OCI-LY3 (cell line): ENCODE data around the gene HSPBP1.
"Not testable (repeated sequence)": the region's sequence is repeated elsewhere in the genome, so short reads cannot be mapped to it uniquely, and the experiment has no call there.

Experiments
- H2AFZ ChIP-seq: fragments of 200-600, 300-600 bp; shearing (Covaris generic); 2 replicates; pipeline ENCODE4 v1.6.0; 2014; ENCODE audit warnings: antibody characterized with exemption, low read depth, low read length
- H3K27ac ChIP-seq: fragments of 200-600, 300-600 bp; sonication (generic); 2 replicates; pipeline ENCODE4 v1.5.1; 2014; ENCODE audit warnings: mild to moderate bottlenecking, low read length, moderate library complexity, mixed read lengths
- H3K27me3 ChIP-seq: fragments of 200-600, 300-600 bp; sonication (generic); 2 replicates; pipeline ENCODE4 v1.6.1; 2014; ENCODE audit warnings: low read depth, low read length, mixed read lengths
- H3K36me3 ChIP-seq: fragments of 200-600, 300-600 bp; sonication (generic); replicated peaks from 2 replicates; pipeline ENCODE3; 2014; ENCODE audit warnings: low read depth, low read length, mixed read lengths
- H3K4me1 ChIP-seq: fragments of 300-600, 200-600 bp; sonication (generic); 2 replicates; pipeline ENCODE4 v1.6.1; 2014; ENCODE audit warnings: low read length, mixed read lengths
- H3K4me2 ChIP-seq: fragments of 200-600, 300-600 bp; sonication (generic); 2 replicates; pipeline ENCODE4 v1.6.1; 2014; ENCODE audit warnings: low read length, mixed read lengths
- H3K4me3 ChIP-seq: fragments of 300-600, 200-600 bp; sonication (generic); 2 replicates; pipeline ENCODE4 v1.5.1; 2014; ENCODE audit warnings: antibody characterized with exemption, mild to moderate bottlenecking, low read length, moderate library complexity
- H3K79me2 ChIP-seq: fragments of 300-600, 200-600 bp; shearing (Covaris generic); 2 replicates; pipeline ENCODE4 v1.6.1; 2014; ENCODE audit warnings: mild to moderate bottlenecking, low read length, mixed read lengths
- H3K9ac ChIP-seq: fragments of 300-600, 200-600 bp; shearing (Covaris generic); 2 replicates; pipeline ENCODE4 v1.6.0; 2014; ENCODE audit warnings: mild to moderate bottlenecking, low read length, moderate library complexity
- H3K9me3 ChIP-seq: fragments of 200-600, 300-600 bp; shearing (Covaris generic); 2 replicates; pipeline ENCODE4 v1.6.1; 2014; ENCODE audit warnings: low read length, mixed read lengths; ENCODE audit not compliant: insufficient read depth
- H4K20me1 ChIP-seq: fragments of 200-600, 300-600 bp; sonication (generic); 2 replicates; pipeline ENCODE4 v1.6.1; 2016; ENCODE audit warnings: low read length, mixed read lengths; ENCODE audit not compliant: insufficient read depth
- CTCF ChIP-seq: fragments of 200-600, 300-600 bp; sonication (generic); IDR thresholded peaks from 2 replicates; pipeline ENCODE4 v1.5.1; 2014; ENCODE audit warnings: antibody characterized with exemption, low read length, low read depth
- EZH2phosphoT487 ChIP-seq: fragments of 200-600 bp; shearing (Covaris generic); IDR thresholded peaks from 2 replicates; pipeline ENCODE4 v1.6.1; 2018; ENCODE audit warnings: antibody characterized with exemption, mixed run types, low read depth

HSPBP1 gene

GRCh38 chr19:55226273-55226672, 53.6 kb downstream of the HSPBP1 start:
- Histone ChIP-seq H3K9ac (no peak overlapping the region), H3K36me3 (peaks cover 69% of the 10 kb centered on the region), H3K27me3 (no peaks in the 10 kb centered on the region), H3K9me3 (no peaks in the 10 kb centered on the region), H3K27ac (no peak overlapping the region), H3K4me1 (no peaks in the 10 kb centered on the region), H4K20me1 (no peaks in the 10 kb centered on the region), H2AFZ (no peak overlapping the region), H3K4me3 (no peak overlapping the region), H3K4me2 (no peak overlapping the region), H3K79me2 (no peaks in the 10 kb centered on the region)
- no peak for TF ChIP-seq EZH2phosphoT487
- no peak for TF ChIP-seq CTCF

GRCh38 chr19:55225415-55225958, 54.4 kb downstream of the HSPBP1 start:
- Histone ChIP-seq H3K4me3 (no peak overlapping the region), H4K20me1 (no peaks in the 10 kb centered on the region), H3K4me1 (no peaks in the 10 kb centered on the region), H3K27ac (no peak overlapping the region), H3K9me3 (no peaks in the 10 kb centered on the region), H3K4me2 (no peak overlapping the region), H2AFZ (no peak overlapping the region), H3K79me2 (no peaks in the 10 kb centered on the region), H3K9ac (no peak overlapping the region), H3K27me3 (no peaks in the 10 kb centered on the region), H3K36me3 (peaks cover 71% of the 10 kb centered on the region)
- TF ChIP-seq EZH2phosphoT487 = no peak
- no peak for TF ChIP-seq CTCF

GRCh38 chr19:55224679-55225414, 55.1 kb downstream of the HSPBP1 start:
- not testable (repeated sequence) for H3K27ac ChIP-seq, H3K4me1 ChIP-seq, H3K4me3 ChIP-seq, H3K9ac ChIP-seq, H3K27me3 ChIP-seq, H2AFZ ChIP-seq, H4K20me1 ChIP-seq, H3K4me2 ChIP-seq, H3K79me2 ChIP-seq, H3K9me3 ChIP-seq
- H3K36me3 ChIP-seq = peaks cover 76% of the 10 kb centered on the region

- H3K9ac ChIP-seq = no peak overlapping the region
- H3K4me1 ChIP-seq = no peaks in the 10 kb centered on the region
- H2AFZ ChIP-seq = no peak overlapping the region
- no peak overlapping the region for H3K4me2 ChIP-seq
- H4K20me1 ChIP-seq = no peaks in the 10 kb centered on the region
- H3K27ac ChIP-seq = no peak overlapping the region
- peaks cover 69% of the 10 kb centered on the region for H3K36me3 ChIP-seq
- no peaks in the 10 kb centered on the region for H3K27me3 ChIP-seq
- H3K79me2 ChIP-seq = no peaks in the 10 kb centered on the region
- no peak overlapping the region for H3K4me3 ChIP-seq
- TF ChIP-seq CTCF (no peak), EZH2phosphoT487 (no peak)
- no peaks in the 10 kb centered on the region for H3K9me3 ChIP-seq
Observed at GRCh38 chr19:55224038-55224665, 55.8 kb downstream of the HSPBP1 start.
